GM21381 (cell line): ENCODE data around the gene ARRB2.

Experiments
- ATAC-seq: cut with Tn5 transposase; IDR thresholded peaks from one replicate; pipeline ENCODE4 v1.9.1; 2021; ENCODE audit warnings: mild to moderate bottlenecking, moderate library complexity; ENCODE audit not compliant: unreplicated experiment

ARRB2 gene

GRCh38 chr17:4722678-4723240 is 12.3 kb downstream of the ARRB2 start:
- ATAC-seq: no peak

- no peak for ATAC-seq
Observed at GRCh38 chr17:4724650-4725049, 14.2 kb downstream of the ARRB2 start.

- ATAC-seq: no peak
Observed at GRCh38 chr17:4725646-4726310, 15.3 kb downstream of the ARRB2 start.

- ATAC-seq: no peak
Observed at GRCh38 chr17:4728124-4728523, 17.7 kb downstream of the ARRB2 start.

GRCh38 chr17:4733073-4733531 is 22.7 kb downstream of the ARRB2 start:
- no peak for ATAC-seq

GRCh38 chr17:4734857-4735475 is 24.5 kb downstream of the ARRB2 start:
- ATAC-seq: no peak

GRCh38 chr17:4735876-4736651 is 25.6 kb downstream of the ARRB2 start:
- ATAC-seq: no peak

- no peak for ATAC-seq
Observed at GRCh38 chr17:4738136-4739121, 28.0 kb downstream of the ARRB2 start.

- no peak for ATAC-seq
Observed at GRCh38 chr17:4739122-4740024, 28.9 kb downstream of the ARRB2 start, which contains the start of the genes CXCL16 and ZMYND15. Gene CXCL16, minus strand, starts transcription at chr17:4739928. Its CDS starts 589 bp downstream, at chr17:4739339. Gene ZMYND15, plus strand, starts transcription at chr17:4739833. Its CDS starts 716 bp downstream, at chr17:4740549.

- ATAC-seq: no peak
Observed at GRCh38 chr17:4740025-4740351, 29.6 kb downstream of the ARRB2 start.

- no peak for ATAC-seq
Observed at GRCh38 chr17:4740584-4740983, 30.2 kb downstream of the ARRB2 start.

GRCh38 chr17:4741544-4741943 is 31.1 kb downstream of the ARRB2 start:
- no peak for ATAC-seq

GRCh38 chr17:4742133-4742532 is 31.7 kb downstream of the ARRB2 start:
- no peak for ATAC-seq

- ATAC-seq: no peak
Observed at GRCh38 chr17:4742629-4743028, 32.2 kb downstream of the ARRB2 start.

GRCh38 chr17:4743216-4743615 is 32.8 kb downstream of the ARRB2 start:
- no peak for ATAC-seq

- ATAC-seq: no peak
Observed at GRCh38 chr17:4743898-4744297, 33.5 kb downstream of the ARRB2 start.

GRCh38 chr17:4744999-4745969 is 34.9 kb downstream of the ARRB2 start:
- no peak for ATAC-seq

GRCh38 chr17:4747847-4748246 is 37.4 kb downstream of the ARRB2 start:
- no peak for ATAC-seq
